GM19438 (cell line): ENCODE data around the gene DPP9.
"Not testable (repeated sequence)": the region's sequence is repeated elsewhere in the genome, so short reads cannot be mapped to it uniquely, and the experiment has no call there.

Experiments
- ATAC-seq: cut with Tn5 transposase; IDR thresholded peaks from one replicate; pipeline ENCODE4 v1.9.1; 2021; ENCODE audit warnings: low read depth; ENCODE audit not compliant: unreplicated experiment

The DPP9 gene

GRCh38 chr19:4692251-4693077, 31.2 kb downstream of the DPP9 start:
- ATAC-seq = no peak

DNA sequence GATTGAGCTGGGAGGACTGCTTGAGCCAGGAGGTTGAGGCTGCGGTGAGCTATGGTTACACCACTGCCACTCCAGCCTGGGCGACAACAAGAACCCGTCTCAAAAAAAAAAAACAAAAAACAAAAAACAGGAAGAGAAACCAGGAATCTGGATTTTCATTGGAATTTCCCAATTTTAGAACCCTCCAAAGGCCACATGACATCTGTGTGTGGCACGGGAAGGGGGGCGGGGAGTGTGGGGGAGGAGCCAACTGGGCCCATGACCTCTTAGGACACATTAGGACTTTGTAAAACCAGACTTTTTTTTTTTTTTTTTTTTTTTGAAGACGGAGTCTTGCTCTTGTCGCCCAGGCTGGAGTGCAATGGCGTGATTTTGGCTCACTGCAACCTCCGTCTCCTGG, 32.3 kb downstream of the DPP9 start:
- ATAC-seq = no peak

DNA sequence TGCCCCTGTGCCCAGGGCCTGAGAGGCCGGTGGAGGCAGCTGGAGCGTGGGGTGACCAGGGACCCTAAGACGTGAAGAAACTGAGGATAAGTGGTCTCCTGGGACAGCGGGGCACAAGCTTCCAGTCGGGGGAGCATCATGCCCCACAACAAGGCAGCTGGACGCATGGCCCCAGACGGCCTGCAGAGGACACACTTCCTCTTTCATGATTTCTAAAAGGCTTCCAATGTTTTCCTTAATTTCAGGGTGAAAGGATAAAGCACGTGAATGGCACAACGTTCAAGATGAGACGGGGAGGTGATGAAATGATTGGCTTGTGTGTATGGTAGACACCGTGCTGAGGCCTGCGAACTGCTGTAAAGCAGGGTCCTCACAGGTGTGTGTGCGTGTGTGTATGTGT, 33.3 kb downstream of the DPP9 start:
- no peak for ATAC-seq

- no peak for ATAC-seq
Measured at GRCh38 chr19:4689403-4689802, 34.2 kb downstream of the DPP9 start.

DNA sequence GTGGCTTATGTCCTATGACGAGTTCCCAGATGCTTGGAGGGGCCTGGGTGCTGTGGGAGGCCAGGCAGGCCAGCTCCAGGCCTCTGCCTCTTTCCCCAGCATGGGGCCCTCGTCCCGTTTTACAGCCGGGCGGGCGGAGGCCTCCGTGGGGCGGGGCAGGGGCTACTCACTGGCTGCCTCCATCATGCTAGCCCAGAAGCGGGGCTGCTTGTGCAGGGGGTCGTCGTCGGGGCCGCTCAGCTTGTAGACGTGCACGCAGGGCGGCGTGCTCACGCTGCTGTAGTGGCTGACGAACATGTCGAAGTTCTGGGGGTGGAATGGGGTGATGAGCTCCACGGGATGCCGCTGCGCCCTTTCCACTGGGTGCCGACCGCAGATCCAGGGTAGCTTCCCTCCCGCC, 35.1 kb downstream of the DPP9 start:
- ATAC-seq = no peak

DNA sequence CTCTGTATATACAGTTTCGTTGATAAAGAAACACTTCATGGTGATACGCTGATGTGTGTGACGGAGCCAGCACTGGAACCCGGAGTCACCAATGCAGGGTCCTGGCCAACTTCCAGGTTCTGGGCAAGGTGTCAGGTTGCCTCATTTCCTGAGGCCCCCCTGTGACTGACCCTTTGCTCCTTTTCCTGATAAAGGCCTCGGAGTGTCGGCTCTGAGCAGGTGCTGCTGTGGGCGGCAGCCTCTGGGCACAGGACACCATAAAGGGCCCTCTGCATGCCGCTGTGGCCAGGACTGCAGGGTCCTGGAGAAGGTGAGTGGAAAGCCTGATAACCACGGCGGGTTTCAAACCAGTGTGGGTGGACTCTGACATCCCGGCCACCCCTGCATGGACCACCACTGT, 36.2 kb downstream of the DPP9 start:
- no peak for ATAC-seq

GRCh38 chr19:4686700-4687099, 36.9 kb downstream of the DPP9 start:
- ATAC-seq = no peak

DNA sequence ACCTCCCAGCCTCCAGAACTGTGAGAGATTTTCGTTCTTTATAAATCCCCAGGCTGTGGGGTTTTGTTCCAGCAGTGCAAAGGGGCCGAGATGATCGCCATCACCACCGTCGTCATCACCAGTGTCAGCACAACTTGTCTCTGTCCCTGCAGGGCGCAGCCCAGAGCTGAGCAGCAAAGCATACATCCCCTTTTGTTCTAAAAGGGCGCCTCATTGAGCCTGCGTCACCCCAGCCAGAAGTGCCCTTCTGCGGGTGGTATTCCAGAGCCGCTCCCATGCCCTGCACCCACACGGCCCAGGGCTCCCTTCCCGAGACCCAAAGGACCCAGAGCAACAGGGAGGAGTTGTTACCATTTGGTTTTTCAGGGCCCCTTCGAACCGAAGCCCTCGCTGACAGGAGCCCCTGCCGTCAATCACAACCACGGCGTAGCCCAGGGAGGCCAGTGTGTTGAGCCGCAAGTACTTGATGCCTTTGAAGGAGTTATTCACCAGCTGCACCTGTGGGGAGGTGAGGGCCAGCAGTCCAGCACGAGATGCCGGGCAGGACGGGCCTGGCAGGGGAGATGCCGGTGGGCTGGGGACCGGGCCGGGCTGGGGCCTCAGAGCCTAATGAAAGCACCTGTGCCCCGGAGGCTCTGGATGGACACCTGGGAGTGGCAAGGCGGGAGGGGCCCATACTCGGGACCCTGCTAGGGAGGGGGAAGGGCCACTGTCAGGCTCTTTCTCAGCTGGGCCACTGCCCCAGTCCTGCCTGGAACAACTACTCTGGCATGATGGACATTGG, 39.1 kb downstream of the DPP9 start:
- no peak for ATAC-seq

GRCh38 chr19:4682417-4683200, 41.0 kb downstream of the DPP9 start:
- no peak for ATAC-seq

DNA sequence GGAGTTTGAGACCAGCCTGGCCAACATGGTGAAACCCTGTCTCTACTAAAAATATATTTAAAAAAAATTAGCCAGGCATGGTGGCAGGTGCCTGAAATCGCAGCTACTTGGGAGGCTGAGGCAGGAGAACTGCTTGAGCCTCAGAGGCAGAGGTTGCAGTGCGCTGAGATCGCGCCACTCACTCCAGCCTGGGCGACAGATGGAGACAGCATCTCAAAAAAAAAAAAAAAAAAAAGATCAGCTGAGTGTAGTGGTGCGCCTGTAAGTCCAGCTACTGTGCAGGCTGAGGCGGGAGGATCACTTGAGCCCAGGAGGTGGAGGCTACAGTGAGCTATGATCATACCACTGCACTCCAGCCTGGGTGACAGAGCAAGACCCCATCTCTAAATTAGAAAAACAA, 43.6 kb downstream of the DPP9 start:
- ATAC-seq = not testable (repeated sequence)

DNA sequence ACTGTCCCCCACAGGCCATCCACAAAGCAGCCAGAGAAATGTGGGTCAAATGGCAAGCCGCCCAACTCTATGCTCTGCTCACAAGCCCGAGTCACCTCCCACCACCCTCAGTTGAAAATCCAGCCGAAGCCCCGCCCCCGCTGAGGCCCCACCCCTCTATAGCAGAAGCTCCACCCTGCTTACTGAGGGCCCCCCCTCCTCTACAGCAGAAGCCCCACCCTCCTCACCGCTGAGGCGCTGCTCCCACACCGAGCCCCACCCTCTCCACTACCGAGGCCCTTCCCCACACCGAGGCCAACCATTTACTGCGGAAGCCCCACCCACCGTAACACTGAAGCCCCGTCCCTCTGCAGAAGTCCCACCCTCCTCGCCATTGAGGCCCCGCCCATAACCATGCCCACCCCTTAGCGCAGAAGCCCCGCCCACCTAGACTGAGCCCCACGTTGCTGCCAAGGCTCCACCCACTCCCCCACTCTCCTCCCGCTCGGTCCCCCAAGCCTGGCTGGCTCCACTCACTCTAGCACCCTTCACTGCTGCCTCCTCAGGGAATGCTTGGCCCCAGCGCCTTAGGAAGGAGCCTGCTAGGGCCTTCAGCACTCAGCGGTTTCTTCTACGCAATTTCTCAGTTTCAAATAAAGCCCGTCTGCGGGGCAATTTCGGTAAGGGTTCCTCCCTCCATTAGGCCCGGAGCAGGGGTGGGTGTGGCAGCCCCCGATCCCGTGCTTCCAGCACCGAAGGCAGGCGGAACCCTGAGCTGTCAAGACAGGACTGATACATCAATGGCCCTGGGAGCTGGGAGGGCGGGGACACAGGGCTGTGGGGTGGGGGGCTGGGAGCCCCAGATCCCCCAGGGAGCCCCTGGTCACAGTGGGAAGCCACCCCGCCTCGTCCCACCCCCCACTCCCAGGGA, 44.5 kb downstream of the DPP9 start:
- no peak for ATAC-seq

GRCh38 chr19:4676955-4677731, 46.5 kb downstream of the DPP9 start:
- no peak for ATAC-seq

- no peak for ATAC-seq
Measured at GRCh38 chr19:4675346-4675745, 48.3 kb downstream of the DPP9 start.

DNA sequence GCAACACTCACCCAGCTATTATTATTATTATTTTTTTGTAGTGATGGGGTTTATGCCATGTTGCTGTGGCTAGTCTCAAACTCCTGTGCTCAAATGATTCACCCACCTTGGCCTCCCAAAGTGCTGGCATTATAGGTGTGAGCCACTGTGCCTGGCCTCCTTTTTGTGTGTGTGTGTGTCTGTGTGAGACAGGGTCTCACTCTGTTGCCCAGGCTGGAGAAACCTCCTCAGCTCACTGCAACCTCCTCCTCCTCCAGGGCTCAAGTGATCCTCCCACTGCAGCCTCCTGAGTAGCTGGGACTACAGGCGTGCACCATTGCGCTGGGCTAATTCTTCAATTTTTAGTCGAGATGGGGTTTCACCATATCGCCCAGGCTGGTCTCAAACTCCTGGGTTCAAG, 49.9 kb downstream of the DPP9 start:
- no peak for ATAC-seq

DNA sequence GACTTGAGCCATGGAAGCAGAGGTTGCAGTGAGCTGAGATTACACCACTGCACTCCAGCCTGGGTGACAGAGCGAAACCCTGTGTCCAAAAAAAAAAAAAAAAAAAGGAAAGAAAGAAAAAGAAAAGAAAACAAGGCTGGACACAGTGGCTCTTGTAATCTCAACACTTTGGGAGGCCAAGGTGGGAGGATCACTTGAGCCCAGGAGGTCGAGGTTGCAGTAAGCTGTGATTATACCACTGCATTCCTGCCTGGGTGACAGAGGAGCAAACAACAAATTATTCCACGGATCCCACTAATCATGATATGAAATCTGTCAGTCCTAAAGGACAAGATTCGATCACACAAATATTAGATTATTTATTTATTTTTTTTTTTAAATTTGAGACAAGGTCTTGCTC, 50.4 kb downstream of the DPP9 start:
- ATAC-seq = no peak

GRCh38 chr19:4671185-4671851, 52.3 kb downstream of the DPP9 start:
- ATAC-seq = no peak

DNA sequence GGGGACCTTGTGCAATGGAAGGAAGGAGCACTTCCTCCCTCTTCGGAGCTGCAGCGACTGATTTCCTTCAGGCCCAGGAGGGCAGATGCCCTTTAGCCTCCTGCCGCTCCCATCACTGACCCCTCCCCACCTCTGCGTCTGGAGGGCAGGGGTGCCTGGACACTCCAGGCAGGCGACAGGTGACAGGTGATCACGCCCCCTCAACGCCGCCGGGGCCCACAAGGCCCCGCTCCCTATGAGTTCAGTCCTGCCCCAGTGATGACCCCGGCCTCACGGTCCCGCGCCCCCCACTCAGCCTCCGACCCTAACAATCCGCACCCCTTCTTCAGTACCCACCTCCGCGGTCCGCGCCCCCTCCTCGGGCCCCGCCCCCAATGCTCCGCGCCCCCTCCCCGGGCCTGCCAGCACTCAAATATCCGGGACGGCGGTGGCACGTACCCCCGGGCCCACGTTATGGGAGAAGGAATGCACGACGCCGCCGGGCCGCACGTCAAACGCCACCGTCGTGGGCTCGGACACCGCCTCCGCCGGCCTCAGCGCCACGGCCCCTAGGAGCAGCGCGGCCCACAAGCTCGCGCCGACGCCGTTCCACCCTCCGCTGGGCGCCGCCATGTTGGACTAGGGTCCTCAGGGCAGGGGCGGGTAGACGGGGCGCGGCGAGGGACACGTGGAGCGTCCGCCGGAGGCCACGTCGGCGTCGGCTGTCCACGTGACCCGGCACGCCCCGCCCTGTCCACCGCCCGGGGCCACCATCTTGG, 53.7 kb downstream of the DPP9 start, which contains the start of gene MYDGF:
TSS of gene MYDGF (minus strand) at position 620 of the 758 bp plus-strand sequence. CDS start at position 612, 8 bp downstream.
- peak; percentile 77 for ATAC-seq

GRCh38 chr19:4664642-4665041, 59.0 kb downstream of the DPP9 start:
- no peak for ATAC-seq
